Muscle layer of duodenum (tissue), 2 donors: ENCODE data around the gene TSPO.

Experiments
- H3K27ac ChIP-seq: one replicate; pipeline ENCODE4 v1.7.0; 2013; ENCODE audit warnings: mild to moderate bottlenecking, low read length
- H3K27me3 ChIP-seq: one replicate; pipeline ENCODE4 v1.7.0; 2013; ENCODE audit warnings: low read depth, mild to moderate bottlenecking, control low read depth, low read length
- H3K36me3 ChIP-seq, 2 donors: one replicate each; pipeline ENCODE4 v1.7.0; 2013; ENCODE audit warnings: low read length in 2 of 2, control low read depth in 1 of 2, mild to moderate bottlenecking in 1 of 2; ENCODE audit not compliant: insufficient read depth in 2 of 2, control insufficient read depth in 1 of 2
- H3K4me1 ChIP-seq, 2 donors: one replicate each; pipeline ENCODE4 v1.7.0; 2013; ENCODE audit warnings: low read length in 2 of 2, mild to moderate bottlenecking in 2 of 2, control low read depth in 1 of 2, moderate library complexity in 1 of 2; ENCODE audit not compliant: insufficient read depth in 2 of 2, control insufficient read depth in 1 of 2
- H3K4me3 ChIP-seq, 2 donors: one replicate each; pipeline ENCODE4 v1.7.0; 2013; ENCODE audit warnings: low read length in 2 of 2, low read depth in 1 of 2, mild to moderate bottlenecking in 1 of 2
- H3K9me3 ChIP-seq, 2 donors: one replicate each; pipeline ENCODE4 v1.7.0; 2013; ENCODE audit warnings: low read length in 2 of 2, control low read depth in 1 of 2, mild to moderate bottlenecking in 1 of 2; ENCODE audit not compliant: control insufficient read depth in 1 of 2
- donor health status: healthy.

The TSPO gene

GRCh38 chr22:43173566-43173965 lies 22.2 kb downstream of the TSPO start:
- Histone ChIP-seq H3K4me3 (no peak overlapping the region), H3K27ac (no peak overlapping the region), H3K36me3 (peaks cover 10 to 72% of the 10 kb centered on the region in 2 donors), H3K27me3 (no peaks in the 10 kb centered on the region), H3K4me1 (no peaks in the 10 kb centered on the region), H3K9me3 (no peaks in the 10 kb centered on the region)

- Histone ChIP-seq H3K4me3 (no peak overlapping the region), H3K27ac (no peak overlapping the region), H3K27me3 (no peaks in the 10 kb centered on the region), H3K36me3 (peaks cover 15 to 73% of the 10 kb centered on the region in 2 donors), H3K9me3 (no peaks in the 10 kb centered on the region), H3K4me1 (no peaks in the 10 kb centered on the region)
Observed at GRCh38 chr22:43173976-43174720, 22.8 kb downstream of the TSPO start.

- no peaks in the 10 kb centered on the region for H3K9me3 ChIP-seq
- H3K36me3 ChIP-seq: peaks cover 15 to 78% of the 10 kb centered on the region in 2 donors
- no peak overlapping the region for H3K4me3 ChIP-seq
- no peaks in the 10 kb centered on the region for H3K4me1 ChIP-seq
- H3K27me3 ChIP-seq: no peaks in the 10 kb centered on the region
- no peak overlapping the region for H3K27ac ChIP-seq
Observed at GRCh38 chr22:43174941-43175531, 23.7 kb downstream of the TSPO start.

GRCh38 chr22:43176090-43176489 lies 24.7 kb downstream of the TSPO start:
- Histone ChIP-seq H3K27me3 (no peaks in the 10 kb centered on the region), H3K4me1 (no peaks in the 10 kb centered on the region), H3K4me3 (no peak overlapping the region), H3K27ac (no peak overlapping the region), H3K36me3 (peaks cover 12 to 71% of the 10 kb centered on the region in 2 donors), H3K9me3 (no peaks in the 10 kb centered on the region)

- Histone ChIP-seq H3K36me3 (peaks cover 12 to 58% of the 10 kb centered on the region in 2 donors), H3K4me1 (no peaks in the 10 kb centered on the region), H3K27ac (no peak overlapping the region), H3K4me3 (no peak overlapping the region), H3K9me3 (no peaks in the 10 kb centered on the region), H3K27me3 (no peaks in the 10 kb centered on the region)
Observed at GRCh38 chr22:43177479-43177878, 26.1 kb downstream of the TSPO start.

- no peak overlapping the region for H3K27ac ChIP-seq
- H3K4me3 ChIP-seq: no peak overlapping the region
- peaks cover 5 to 45% of the 10 kb centered on the region in 2 donors for H3K36me3 ChIP-seq
- no peaks in the 10 kb centered on the region for H3K27me3 ChIP-seq
- no peaks in the 10 kb centered on the region for H3K9me3 ChIP-seq
- H3K4me1 ChIP-seq: no peaks in the 10 kb centered on the region
Observed at GRCh38 chr22:43179146-43179910, 28.0 kb downstream of the TSPO start.

- Histone ChIP-seq H3K27me3 (no peaks in the 10 kb centered on the region), H3K27ac (no peak overlapping the region), H3K9me3 (no peaks in the 10 kb centered on the region), H3K4me3 (no peak overlapping the region), H3K36me3 (peaks cover 5 to 41% of the 10 kb centered on the region in 2 donors), H3K4me1 (no peaks in the 10 kb centered on the region)
Observed at GRCh38 chr22:43179911-43180195, 28.5 kb downstream of the TSPO start.

- H3K4me3 ChIP-seq: no peak overlapping the region
- H3K36me3 ChIP-seq: peaks cover 5 to 35% of the 10 kb centered on the region in 2 donors
- peaks cover 0 to 4% of the 10 kb centered on the region in 2 donors for H3K4me1 ChIP-seq
- no peak overlapping the region for H3K27ac ChIP-seq
- no peaks in the 10 kb centered on the region for H3K9me3 ChIP-seq
- no peaks in the 10 kb centered on the region for H3K27me3 ChIP-seq
Observed at GRCh38 chr22:43180670-43181069, 29.3 kb downstream of the TSPO start.

- no peaks in the 10 kb centered on the region for H3K9me3 ChIP-seq
- no peak overlapping the region for H3K4me3 ChIP-seq
- peaks cover 0 to 11% of the 10 kb centered on the region in 2 donors for H3K4me1 ChIP-seq
- no peak overlapping the region for H3K27ac ChIP-seq
- H3K36me3 ChIP-seq: peaks cover 5 to 30% of the 10 kb centered on the region in 2 donors
- no peaks in the 10 kb centered on the region for H3K27me3 ChIP-seq
Observed at GRCh38 chr22:43181321-43182076, 30.1 kb downstream of the TSPO start.

- Histone ChIP-seq H3K27me3 (no peaks in the 10 kb centered on the region), H3K9me3 (no peaks in the 10 kb centered on the region), H3K4me3 (no peak overlapping the region), H3K27ac (no peak overlapping the region), H3K36me3 (peaks cover 5 to 25% of the 10 kb centered on the region in 2 donors), H3K4me1 (peaks cover 0 to 11% of the 10 kb centered on the region in 2 donors)
Observed at GRCh38 chr22:43182118-43182517, 30.8 kb downstream of the TSPO start.

GRCh38 chr22:43182726-43183125 lies 31.4 kb downstream of the TSPO start:
- peaks cover 5 to 25% of the 10 kb centered on the region in 2 donors for H3K36me3 ChIP-seq

More at GRCh38 chr22:43182726-43183125, 31.4 kb downstream of the TSPO start:
- H3K4me3 ChIP-seq: no peak overlapping the region
- H3K27ac ChIP-seq: no peak overlapping the region
- H3K4me1 ChIP-seq: peaks cover 0 to 11% of the 10 kb centered on the region in 2 donors
- no peaks in the 10 kb centered on the region for H3K27me3 ChIP-seq
- no peaks in the 10 kb centered on the region for H3K9me3 ChIP-seq
